ACC112 (cell line): ENCODE results near the gene SERPINA4.

Experiments used
- H2AFZ ChIP-seq: fragments of 200-600 bp; sonication (generic); one replicate; pipeline ENCODE4 v1.6.0; 2017; ENCODE audit warnings: antibody characterized with exemption, low read length; ENCODE audit not compliant: unreplicated experiment
- H3K27ac ChIP-seq: fragments of 200-600 bp; sonication (generic); 2 replicates; pipeline ENCODE4 v1.5.1; 2014; ENCODE audit warnings: low read depth, mild to moderate bottlenecking, antibody characterized with exemption, low read length, moderate library complexity
- H3K27me3 ChIP-seq: fragments of 200-600 bp; sonication (generic); 2 replicates; pipeline ENCODE4 v1.6.1; 2014; ENCODE audit warnings: mild to moderate bottlenecking, antibody characterized with exemption, low read length, moderate library complexity, mixed read lengths; ENCODE audit not compliant: insufficient read depth
- H3K36me3 ChIP-seq: fragments of 200-600 bp; sonication (generic); 2 replicates; pipeline ENCODE4 v1.6.1; 2016; ENCODE audit warnings: mild to moderate bottlenecking, antibody characterized with exemption, low read length, moderate library complexity, mixed read lengths; ENCODE audit not compliant: insufficient read depth
- H3K4me1 ChIP-seq: fragments of 200-600 bp; sonication (generic); one replicate; pipeline ENCODE4 v1.6.1; 2016; ENCODE audit warnings: low read length, mixed read lengths; ENCODE audit not compliant: insufficient read depth, unreplicated experiment, control insufficient read depth
- H3K4me3 ChIP-seq: fragments of 200-600 bp; sonication (generic); 2 replicates; pipeline ENCODE4 v1.5.1; 2014; ENCODE audit warnings: mild to moderate bottlenecking, low read depth, low read length
- H3K79me2 ChIP-seq: fragments of 200-600 bp; sonication (generic); one replicate; pipeline ENCODE4 v1.6.0; 2016; ENCODE audit warnings: low read length; ENCODE audit not compliant: control insufficient read depth, unreplicated experiment, insufficient read depth

Gene SERPINA4

DNA sequence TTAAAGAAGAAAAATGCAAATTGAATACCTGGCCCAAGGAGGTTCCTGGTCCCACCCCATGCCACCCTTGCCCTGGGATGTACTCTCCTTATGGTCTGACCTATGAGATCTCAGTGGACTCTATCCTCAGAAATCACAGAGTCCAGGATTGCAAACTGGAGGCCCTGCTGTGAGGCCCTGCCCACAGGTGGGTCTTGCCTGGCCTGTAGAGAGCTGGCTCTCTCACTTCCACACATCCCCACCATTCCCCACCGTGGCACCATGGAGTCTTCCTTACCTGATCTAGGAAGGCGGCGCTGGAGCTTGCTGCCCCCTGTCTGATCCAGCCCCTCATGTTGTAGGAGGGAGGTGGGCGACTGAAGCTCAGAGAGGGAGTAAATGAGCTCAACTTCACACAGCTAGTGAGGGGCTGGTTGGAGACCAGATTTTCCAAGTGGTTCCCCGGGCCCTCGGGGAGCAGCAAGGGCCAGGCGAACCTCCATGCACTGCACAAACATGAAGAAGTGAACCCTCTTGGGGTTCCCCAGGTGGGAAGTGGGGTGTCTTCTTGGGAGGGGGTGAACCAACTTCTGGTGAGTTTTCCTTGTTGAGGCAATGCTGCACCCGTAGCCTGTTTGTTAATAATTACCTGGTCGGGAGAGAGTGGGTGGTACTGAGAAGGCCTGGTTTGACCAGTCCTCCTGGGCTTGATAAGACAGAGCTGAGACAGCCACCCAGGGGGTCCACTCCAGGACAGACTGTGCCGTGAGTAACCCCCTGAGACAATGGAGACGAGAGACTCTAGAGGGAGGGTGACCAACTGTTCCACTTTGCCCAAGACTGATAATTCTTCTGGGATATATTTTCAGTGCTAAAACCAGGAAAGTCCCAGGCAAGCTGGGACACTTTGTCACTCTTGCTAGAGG is at the start of gene SERPINA4:
TSS of gene SERPINA4 (plus strand) at position 692 of the 905 bp plus-strand sequence. CDS start 2,041 bp downstream, outside the sequence.
- H3K79me2 ChIP-seq: no peaks in the 10 kb centered on the region
- H3K4me3 ChIP-seq: no peak within 1 kb of the TSS
- no peaks in the 10 kb centered on the region for H3K27me3 ChIP-seq
- H3K4me1 ChIP-seq: no peaks in the 10 kb centered on the region
- H3K27ac ChIP-seq: no peak within 1 kb of the TSS
- H2AFZ ChIP-seq: no peak within 1 kb of the TSS
- no peaks in the 10 kb centered on the region for H3K36me3 ChIP-seq

GRCh38 chr14:94514351-94514750 is 46.9 kb upstream of the SERPINA4 start:
- Histone ChIP-seq H3K27ac (no peak overlapping the region), H3K27me3 (peaks cover 51% of the 10 kb centered on the region), H2AFZ (no peak overlapping the region), H3K79me2 (no peaks in the 10 kb centered on the region), H3K4me1 (no peaks in the 10 kb centered on the region), H3K4me3 (no peak overlapping the region), H3K36me3 (no peaks in the 10 kb centered on the region)

DNA sequence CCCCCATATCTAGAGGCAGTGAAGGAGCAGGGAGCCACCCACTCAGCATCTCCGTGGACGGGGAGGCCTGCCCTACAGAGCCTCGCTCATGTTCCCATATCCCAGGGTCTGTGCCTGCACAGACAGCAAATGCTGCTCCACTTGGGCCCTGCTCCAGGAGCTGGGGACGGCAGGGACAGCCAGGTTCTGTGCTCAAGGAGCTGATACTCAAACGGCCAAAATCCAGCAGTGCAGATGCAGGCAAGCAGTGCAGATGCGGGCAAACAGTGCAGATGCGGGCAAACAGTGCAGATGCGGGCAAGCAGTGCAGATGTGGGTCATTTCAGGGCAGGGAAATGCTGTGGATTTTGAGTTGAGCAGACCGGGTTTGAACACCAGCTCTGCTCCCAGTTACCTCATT is 45.8 kb upstream of the SERPINA4 start:
- H3K27ac ChIP-seq: no peak overlapping the region
- no peaks in the 10 kb centered on the region for H3K4me1 ChIP-seq
- H3K27me3 ChIP-seq: peaks cover 51% of the 10 kb centered on the region
- H3K4me3 ChIP-seq: no peak overlapping the region
- H3K36me3 ChIP-seq: no peaks in the 10 kb centered on the region
- H2AFZ ChIP-seq: no peak overlapping the region
- H3K79me2 ChIP-seq: no peaks in the 10 kb centered on the region

- H3K36me3 ChIP-seq: no peaks in the 10 kb centered on the region
- H3K4me3 ChIP-seq: no peak overlapping the region
- no peaks in the 10 kb centered on the region for H3K79me2 ChIP-seq
- H3K27ac ChIP-seq: no peak overlapping the region
- peaks cover 51% of the 10 kb centered on the region for H3K27me3 ChIP-seq
- H2AFZ ChIP-seq: no peak overlapping the region
- H3K4me1 ChIP-seq: no peaks in the 10 kb centered on the region
Observed at GRCh38 chr14:94515856-94516255, 45.4 kb upstream of the SERPINA4 start.

GRCh38 chr14:94517248-94517640 is 44.0 kb upstream of the SERPINA4 start:
- Histone ChIP-seq H2AFZ (no peak overlapping the region), H3K27me3 (peaks cover 50% of the 10 kb centered on the region), H3K36me3 (no peaks in the 10 kb centered on the region), H3K79me2 (no peaks in the 10 kb centered on the region), H3K4me1 (no peaks in the 10 kb centered on the region), H3K4me3 (no peak overlapping the region), H3K27ac (no peak overlapping the region)

DNA sequence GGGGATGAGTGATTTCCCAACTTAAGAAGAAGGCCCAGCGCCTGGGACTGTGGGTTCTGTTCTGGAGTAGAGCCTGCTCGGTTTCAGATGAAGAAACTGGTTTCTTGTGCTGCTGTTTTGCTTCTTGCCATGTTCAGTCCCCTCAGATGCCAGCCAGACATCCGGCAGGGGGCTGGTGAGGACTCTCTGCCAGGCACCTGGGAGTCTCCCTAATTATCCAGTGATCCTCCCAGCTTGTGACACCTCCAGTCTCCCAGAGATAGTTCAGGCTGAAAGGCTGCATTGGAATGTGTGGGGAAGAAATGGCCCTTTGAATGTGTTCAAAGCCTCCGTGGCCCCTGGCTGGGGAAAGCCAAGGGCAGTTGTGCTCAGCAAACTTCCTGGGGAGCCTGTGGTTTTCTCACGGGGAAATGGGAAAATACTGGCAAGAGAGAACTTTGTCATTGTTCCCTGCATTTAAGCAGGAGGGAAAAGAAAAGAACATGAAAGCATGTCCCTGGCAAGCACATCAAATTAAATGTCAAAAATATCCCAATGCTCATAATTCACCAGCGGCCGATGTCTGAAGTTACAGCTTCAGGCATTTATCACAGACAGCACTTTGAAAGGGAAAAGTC is 43.5 kb upstream of the SERPINA4 start:
- H3K27me3 ChIP-seq: peaks cover 50% of the 10 kb centered on the region
- no peak overlapping the region for H2AFZ ChIP-seq
- no peak overlapping the region for H3K4me3 ChIP-seq
- no peaks in the 10 kb centered on the region for H3K4me1 ChIP-seq
- no peaks in the 10 kb centered on the region for H3K36me3 ChIP-seq
- no peak overlapping the region for H3K27ac ChIP-seq
- H3K79me2 ChIP-seq: no peaks in the 10 kb centered on the region

- H3K4me3 ChIP-seq: no peak overlapping the region
- no peak overlapping the region for H3K27ac ChIP-seq
- no peaks in the 10 kb centered on the region for H3K79me2 ChIP-seq
- no peaks in the 10 kb centered on the region for H3K4me1 ChIP-seq
- H3K36me3 ChIP-seq: no peaks in the 10 kb centered on the region
- peaks cover 72% of the 10 kb centered on the region for H3K27me3 ChIP-seq
- no peak overlapping the region for H2AFZ ChIP-seq
Observed at GRCh38 chr14:94521375-94522114, 39.7 kb upstream of the SERPINA4 start.

- Histone ChIP-seq H3K4me1 (no peaks in the 10 kb centered on the region), H3K36me3 (no peaks in the 10 kb centered on the region), H3K79me2 (no peaks in the 10 kb centered on the region), H3K27me3 (peaks cover 73% of the 10 kb centered on the region), H3K4me3 (no peak overlapping the region), H3K27ac (no peak overlapping the region), H2AFZ (no peak overlapping the region)
Observed at GRCh38 chr14:94522115-94522724, 39.0 kb upstream of the SERPINA4 start.

- H3K4me1 ChIP-seq: no peaks in the 10 kb centered on the region
- no peaks in the 10 kb centered on the region for H3K79me2 ChIP-seq
- peaks cover 73% of the 10 kb centered on the region for H3K27me3 ChIP-seq
- no peaks in the 10 kb centered on the region for H3K36me3 ChIP-seq
- H2AFZ ChIP-seq: no peak overlapping the region
- no peak overlapping the region for H3K27ac ChIP-seq
- no peak overlapping the region for H3K4me3 ChIP-seq
Observed at GRCh38 chr14:94523265-94523664, 38.0 kb upstream of the SERPINA4 start.

GRCh38 chr14:94524093-94524492 is 37.1 kb upstream of the SERPINA4 start:
- H2AFZ ChIP-seq: no peak overlapping the region

More at GRCh38 chr14:94524093-94524492, 37.1 kb upstream of the SERPINA4 start:
- Histone ChIP-seq H3K4me1 (no peaks in the 10 kb centered on the region), H3K27ac (no peak overlapping the region), H3K4me3 (no peak overlapping the region), H3K27me3 (peaks cover 70% of the 10 kb centered on the region), H3K36me3 (no peaks in the 10 kb centered on the region), H3K79me2 (no peaks in the 10 kb centered on the region)
